Right lobe of liver (tissue), 6 donors: Measurements from ENCODE around the gene SPATA16. TPM values are rescaled to one million over a fixed set of nuclear protein-coding genes. Genes with fewer than 3 reads are reported as not detected.

Source experiments
- ATAC-seq, 4 donors: fragments of 200-7000 bp; cut with Tn5 transposase; one replicate each; pipeline ENCODE4 v1.9.1; 2020; ENCODE audit warnings: mild to moderate bottlenecking in 4 of 4, moderate library complexity in 4 of 4
- DNase-seq, 3 donors: peaks; one replicate each; pipeline ENCODE4 v3.0.0-alpha.2; 2020
- H3K27ac ChIP-seq, 3 donors: fragments of 200-600 bp; one replicate each; pipeline ENCODE4 v1.8.0; 2022
- H3K27me3 ChIP-seq, 2 donors: fragments of 200-600 bp; one replicate each; pipeline ENCODE4 v1.8.0; 2022
- H3K36me3 ChIP-seq, 4 donors: fragments of 200-600 bp; sonication (generic) in 1 of 4; one replicate each; pipeline versions ENCODE4 v1.5.1 to v1.8.0; 2017 to 2022; ENCODE audit warnings: control low read depth in 1 of 4
- H3K4me1 ChIP-seq, 4 donors: fragments of 200-600 bp; sonication (generic) in 1 of 4; one replicate each; pipeline versions ENCODE4 v1.5.1 to v1.8.0; 2017 to 2022; ENCODE audit warnings: control low read depth in 1 of 4
- H3K4me3 ChIP-seq, 3 donors: fragments of 200-600 bp; one replicate each; pipeline ENCODE4 v1.8.0; 2022
- H3K9me3 ChIP-seq, 4 donors: fragments of 200-600 bp; sonication (generic) in 1 of 4; one replicate each; pipeline versions ENCODE4 v1.5.1 to v1.8.0; 2017 to 2022; ENCODE audit warnings: control low read depth in 1 of 4
- POLR2A ChIP-seq: fragments of 450-650 bp; IDR thresholded peaks from one replicate; pipeline ENCODE4 v1.6.1; 2017; ENCODE audit warnings: antibody characterized with exemption, mild to moderate bottlenecking
- WGBS: methylation state at CpG from one replicate; pipeline ENCODE4 v1.1.6; 2018; ENCODE audit warnings: low coverage, low lambda C conversion rate; ENCODE audit not compliant: insufficient coverage; ENCODE audit errors: missing lambda C conversion rate; 5-methylcytosine and 5-hydroxymethylcytosine counted together
- intact Hi-C, 2 donors: fragments of 100-400 bp; cut with DNase I; formaldehyde crosslinking; loops; one replicate each; pipeline versions ENCODE4 v1.11.2 to v1.14.1; 2022
- total RNA-seq, 6 experiments: library from RNA; depleted of rRNA in 2 of 6; stranded (reverse); fragments of >200 nt in 2 of 6; fragmentation: NEBNext Ultra II Directional in 3 of 6; extraction: Animal tissue kit (Norgen Biotek cat#: 25700) in 3 of 6; gene quantifications; one replicate each; pipeline versions ENCODE4 v1.1.0 to v1.2.4, GENCODE V29; 2016 to 2023
- TF ChIP-seq, protein P1 (sequence below), 4 donors: fragments of 200-600 bp in 3 of 4; fragments of 450-650 bp in 1 of 4; IDR thresholded peaks; one replicate each; pipeline versions ENCODE4 v1.5.1 to v1.8.0; 2016 to 2022; ENCODE audit warnings: antibody characterized with exemption in 4 of 4, mild to moderate bottlenecking in 2 of 4
- donor health status: DM: no; HTN: yes; CAD: no.
- donor health status: DM: no; HTN: no; CAD: no.
- donor health status: DM: no; HTN: no; CAD: no.
- donor health status: DM: no; HTN: yes; CAD: no.
- donor health status: DM: no; HTN: yes; CAD: no.

SPATA16 gene
- total RNA-seq, 6 experiments from 2014 or later: not detected

DNA sequence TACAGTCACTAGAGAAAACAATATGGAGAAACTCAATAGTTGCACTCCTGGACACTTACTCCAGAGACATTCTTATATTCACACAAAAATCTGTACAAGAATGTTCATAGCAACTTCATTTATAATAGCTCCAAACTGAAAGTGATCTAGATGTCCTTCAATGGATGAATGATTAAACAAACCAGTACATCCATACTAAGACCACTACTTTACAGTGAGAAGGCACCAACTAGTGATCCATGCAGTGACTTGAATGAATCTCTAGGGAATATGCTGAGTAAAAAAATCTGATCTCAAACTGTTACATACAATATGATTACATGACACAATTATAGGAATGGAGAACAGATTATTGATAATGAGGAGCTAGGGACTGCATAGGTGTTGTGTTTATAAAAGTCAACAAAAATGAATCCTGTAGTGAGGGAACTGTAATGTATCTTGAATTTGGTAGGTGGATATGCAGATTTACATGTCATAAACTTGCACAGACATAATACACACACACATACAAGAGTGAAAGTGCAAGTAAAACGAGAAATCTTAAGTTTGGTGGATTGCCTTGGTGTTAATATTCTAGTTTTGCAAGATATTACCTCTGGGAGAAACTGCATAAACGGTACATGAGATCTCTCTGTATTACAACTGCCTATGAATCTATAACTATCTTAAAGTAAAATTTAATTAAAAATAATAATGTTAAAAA, 85.7 kb downstream of the SPATA16 start:
- no peaks in the 10 kb centered on the region for H3K27me3 ChIP-seq

DNA sequence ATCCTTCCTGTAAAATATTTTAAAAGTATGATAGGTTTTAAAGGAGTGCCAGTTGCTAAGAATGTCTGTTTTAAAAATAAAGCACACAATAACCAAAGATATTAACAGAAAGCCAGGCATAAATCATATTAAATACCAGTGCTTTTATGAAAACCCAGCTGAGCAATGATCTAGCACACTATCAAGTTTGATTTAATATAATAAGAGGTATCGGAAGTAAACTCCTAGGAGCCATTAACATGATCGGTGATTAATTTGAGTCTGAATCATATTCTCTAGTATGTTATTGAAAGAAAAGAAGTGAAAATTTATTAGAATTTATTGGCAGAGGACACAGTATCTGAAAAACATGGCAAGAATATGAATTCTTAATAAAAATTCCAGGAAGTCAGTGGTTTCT, 91.7 kb downstream of the SPATA16 start:
- TF ChIP-seq, protein P1, sequence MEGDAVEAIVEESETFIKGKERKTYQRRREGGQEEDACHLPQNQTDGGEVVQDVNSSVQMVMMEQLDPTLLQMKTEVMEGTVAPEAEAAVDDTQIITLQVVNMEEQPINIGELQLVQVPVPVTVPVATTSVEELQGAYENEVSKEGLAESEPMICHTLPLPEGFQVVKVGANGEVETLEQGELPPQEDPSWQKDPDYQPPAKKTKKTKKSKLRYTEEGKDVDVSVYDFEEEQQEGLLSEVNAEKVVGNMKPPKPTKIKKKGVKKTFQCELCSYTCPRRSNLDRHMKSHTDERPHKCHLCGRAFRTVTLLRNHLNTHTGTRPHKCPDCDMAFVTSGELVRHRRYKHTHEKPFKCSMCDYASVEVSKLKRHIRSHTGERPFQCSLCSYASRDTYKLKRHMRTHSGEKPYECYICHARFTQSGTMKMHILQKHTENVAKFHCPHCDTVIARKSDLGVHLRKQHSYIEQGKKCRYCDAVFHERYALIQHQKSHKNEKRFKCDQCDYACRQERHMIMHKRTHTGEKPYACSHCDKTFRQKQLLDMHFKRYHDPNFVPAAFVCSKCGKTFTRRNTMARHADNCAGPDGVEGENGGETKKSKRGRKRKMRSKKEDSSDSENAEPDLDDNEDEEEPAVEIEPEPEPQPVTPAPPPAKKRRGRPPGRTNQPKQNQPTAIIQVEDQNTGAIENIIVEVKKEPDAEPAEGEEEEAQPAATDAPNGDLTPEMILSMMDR (IDR thresholded peaks at IDR 0.05): no peak
- TF ChIP-seq POLR2A: no peak
- DNase-seq (no peak), ATAC-seq (no peak)
- H3K36me3 ChIP-seq: no peaks in the 10 kb centered on the region
- H3K27ac ChIP-seq: no peak overlapping the region
- no peaks in the 10 kb centered on the region for H3K9me3 ChIP-seq
- WGBS: 80% methylated on average over 2 of the region's 2 CpGs
- H3K4me1 ChIP-seq: no peaks in the 10 kb centered on the region
- no peak overlapping the region for H3K4me3 ChIP-seq
- intact Hi-C loops: no loop called here
- no peaks in the 10 kb centered on the region for H3K27me3 ChIP-seq

More for the DNA sequence above, 85.7 kb downstream of the SPATA16 start:
- H3K27ac ChIP-seq: no peak overlapping the region
- no peaks in the 10 kb centered on the region for H3K4me1 ChIP-seq
- H3K4me3 ChIP-seq: no peak overlapping the region
- DNase-seq (no peak), ATAC-seq (no peak)
- no peaks in the 10 kb centered on the region for H3K36me3 ChIP-seq
- H3K9me3 ChIP-seq: no peaks in the 10 kb centered on the region
- intact Hi-C loops: no loop called here
- TF ChIP-seq, protein P1 (IDR thresholded peaks at IDR 0.05): no peak
- no peak for TF ChIP-seq POLR2A
- WGBS: 34% methylated on average over 2 of the region's 2 CpGs

DNA sequence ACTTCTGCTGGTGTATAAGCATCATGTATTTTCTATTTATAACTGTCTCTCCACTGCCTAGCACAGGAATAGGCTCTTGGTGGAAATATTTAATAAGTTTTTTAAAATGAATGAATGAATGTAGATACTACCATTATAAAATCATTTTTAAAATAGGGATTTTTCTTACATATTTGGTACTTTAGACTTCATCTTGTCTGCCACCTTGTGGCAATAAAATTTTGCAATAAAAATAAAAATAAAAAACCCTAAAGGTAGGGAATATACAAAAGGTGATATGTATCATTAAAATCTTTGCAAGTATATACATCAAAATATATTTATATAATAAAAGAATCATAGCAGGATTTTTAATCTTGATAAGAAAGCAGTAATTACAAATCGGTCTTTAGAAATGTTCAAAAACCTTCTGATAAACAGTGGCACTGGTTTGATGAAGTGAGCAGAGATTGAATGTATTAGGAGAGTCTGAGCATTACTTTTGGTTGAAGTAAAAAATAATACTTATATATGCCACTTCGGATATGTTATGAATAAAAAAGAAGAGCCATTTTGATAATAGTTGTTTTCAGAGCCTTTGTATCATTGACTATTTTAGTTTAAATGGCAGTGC, 95.2 kb downstream of the SPATA16 start:
- Histone ChIP-seq H3K27ac (no peak overlapping the region), H3K36me3 (no peaks in the 10 kb centered on the region), H3K4me3 (no peak overlapping the region), H3K27me3 (no peaks in the 10 kb centered on the region), H3K9me3 (no peaks in the 10 kb centered on the region), H3K4me1 (no peaks in the 10 kb centered on the region)
- intact Hi-C loops: no loop called here
- TF ChIP-seq, protein P1 (IDR thresholded peaks at IDR 0.05): peak; percentile 23 to 49 (median 40)
- TF ChIP-seq POLR2A: no peak
- peak in 1 of 4 donors; percentile 23 for ATAC-seq
- DNase-seq: no peak
- WGBS: 25% methylated on average over 2 of the region's 2 CpGs

DNA sequence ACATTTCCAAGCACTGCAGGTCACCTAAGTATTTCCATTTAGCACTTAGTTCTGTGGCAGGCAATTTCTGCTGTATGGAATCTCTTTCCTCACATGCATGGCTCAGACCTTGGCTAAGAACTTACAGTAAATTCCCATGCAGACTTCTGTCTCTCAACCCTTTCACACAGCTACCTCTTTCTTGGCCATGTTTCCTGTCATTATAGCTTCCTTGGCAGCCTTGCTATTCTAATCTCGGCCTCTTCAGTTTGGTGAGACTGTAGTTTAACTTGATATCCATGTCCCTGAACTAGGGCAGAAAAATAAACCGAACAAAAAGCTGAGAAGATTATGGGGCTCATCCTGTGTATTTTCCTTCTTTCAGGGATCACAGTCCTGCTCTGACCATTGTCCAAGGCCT, 96.0 kb downstream of the SPATA16 start:
- Histone ChIP-seq H3K36me3 (no peaks in the 10 kb centered on the region), H3K9me3 (no peaks in the 10 kb centered on the region), H3K4me1 (no peaks in the 10 kb centered on the region), H3K27me3 (no peaks in the 10 kb centered on the region), H3K4me3 (no peak overlapping the region), H3K27ac (no peak overlapping the region)
- no peak for ATAC-seq
- 43% methylated on average over 2 of the region's 2 CpGs for WGBS
- no peak for DNase-seq
- intact Hi-C loops: no loop called here
- TF ChIP-seq, protein P1 (IDR thresholded peaks at IDR 0.05): no peak
- TF ChIP-seq POLR2A: no peak
